IPS DF 4.7 (cell line): ENCODE measurements around the gene MALRD1.
A peak's percentile ranks its signal among the peaks of the same experiment; 100 is the strongest.
"Not testable (repeated sequence)": the region's sequence is repeated elsewhere in the genome, so short reads cannot be mapped to it uniquely, and the experiment has no call there.

Experiments
- DNase-seq: peaks from one replicate; pipeline ENCODE4 v3.0.0-alpha.2; 2013; ENCODE audit warnings: low spot score; ENCODE audit errors: extremely low read depth

MALRD1 gene

GRCh38 chr10:19764111-19764510 lies 715.5 kb downstream of the MALRD1 start:
- no peak for DNase-seq

DNA sequence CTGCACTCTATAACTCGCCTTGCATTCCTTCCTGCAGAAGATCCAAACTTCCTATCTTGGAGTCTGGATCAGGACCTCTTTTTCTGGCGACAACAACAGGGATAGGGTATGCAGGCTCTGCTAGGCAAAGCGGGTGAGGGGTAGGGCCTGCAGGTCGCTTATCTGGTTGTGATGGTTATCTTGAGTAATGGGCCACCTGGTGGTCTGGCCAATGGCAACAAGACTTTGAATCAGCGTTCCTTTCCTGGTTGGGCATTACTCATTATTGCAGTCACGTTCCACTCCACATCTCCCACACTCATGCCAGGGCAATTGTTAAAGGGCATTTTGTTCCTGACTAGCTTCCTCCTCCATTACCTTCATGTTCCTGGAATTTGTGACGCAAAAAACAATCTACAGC lies 719.3 kb downstream of the MALRD1 start:
- DNase-seq = peak; percentile 41

GRCh38 chr10:19769826-19770225 lies 721.2 kb downstream of the MALRD1 start:
- DNase-seq = not testable (repeated sequence)

GRCh38 chr10:19772972-19773371 lies 724.4 kb downstream of the MALRD1 start:
- no peak for DNase-seq

- no peak for DNase-seq
Measured at GRCh38 chr10:19775296-19775695, 726.7 kb downstream of the MALRD1 start.

- no peak for DNase-seq
Measured at GRCh38 chr10:19777806-19778205, 729.2 kb downstream of the MALRD1 start.

DNA sequence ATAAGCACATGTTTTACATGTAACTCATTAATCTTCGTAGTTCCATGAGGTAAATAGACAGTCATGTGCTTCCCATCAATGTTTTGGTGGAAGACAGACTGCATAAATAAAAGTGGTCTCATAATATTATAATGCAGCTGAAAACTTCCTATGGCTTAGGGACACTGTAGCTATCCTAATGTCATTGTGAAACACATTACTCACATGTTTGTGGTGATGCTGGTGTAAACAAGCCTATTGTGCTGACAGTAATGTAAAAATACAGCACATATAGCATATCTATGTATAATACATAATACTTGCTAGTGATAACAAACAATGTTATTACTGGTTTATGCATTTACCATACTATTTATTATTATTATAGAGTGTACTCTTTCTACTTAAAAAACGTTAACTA lies 730.4 kb downstream of the MALRD1 start:
- DNase-seq = no peak

DNA sequence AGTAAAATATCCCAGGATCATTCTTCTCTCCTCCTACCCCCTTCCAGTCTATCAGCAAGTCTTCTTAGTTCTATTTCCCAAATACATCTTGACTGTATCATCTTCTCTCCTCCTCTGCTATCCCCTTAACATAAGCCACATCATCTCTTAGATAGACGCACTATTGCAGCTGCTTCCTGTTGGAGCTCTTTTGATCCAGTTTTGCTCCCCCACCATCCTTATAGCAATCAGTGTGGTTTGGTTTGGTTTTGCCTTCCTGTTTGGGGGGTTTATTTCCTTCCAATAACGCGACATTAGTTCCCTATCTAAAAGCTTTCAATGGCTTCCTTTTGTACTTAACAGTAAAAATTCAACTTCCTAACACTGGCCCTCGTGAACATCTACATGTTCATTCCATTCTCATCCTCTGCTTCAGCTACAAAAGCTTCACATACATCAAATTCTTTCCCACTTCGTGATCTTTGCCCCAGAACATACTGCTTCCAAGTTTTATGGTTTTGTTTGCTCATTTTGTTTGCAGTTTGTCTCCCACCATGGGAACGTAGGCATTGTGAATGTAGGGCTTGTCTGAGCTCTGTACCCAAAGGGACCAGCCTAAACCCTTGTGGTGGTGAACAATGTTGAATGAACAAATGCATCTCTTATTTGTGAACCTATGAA lies 734.0 kb downstream of the MALRD1 start:
- DNase-seq = no peak

DNA sequence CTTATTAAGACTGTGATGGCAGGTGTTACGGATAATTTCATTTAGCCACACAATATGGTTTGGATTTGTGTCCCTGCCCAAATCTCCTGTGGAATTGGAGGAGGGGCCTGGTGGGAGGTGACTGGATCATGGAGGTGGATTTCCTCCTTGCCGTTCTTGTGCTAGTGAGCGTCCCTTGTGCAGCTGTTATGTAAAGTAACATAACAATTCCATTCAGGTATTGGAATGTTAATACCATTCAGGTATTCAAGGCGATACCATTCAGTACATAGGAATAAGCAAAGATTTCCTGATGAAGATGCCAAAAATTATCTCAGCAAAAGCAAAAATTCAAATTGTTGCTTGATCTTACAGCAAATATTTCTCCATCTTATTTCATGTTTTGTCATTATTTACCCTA lies 735.1 kb downstream of the MALRD1 start:
- no peak for DNase-seq
